GM12865 (cell line): ENCODE data around the gene TWF2.

Source experiments
- DNase-seq: peaks from one replicate; pipeline ENCODE4 v3.0.0; 2010; ENCODE audit warnings: low read depth
- H3K4me3 ChIP-seq: 2 replicates; pipeline ENCODE4 v1.5.1; 2011; ENCODE audit warnings: mild to moderate bottlenecking, low read depth, low read length, control low read depth
- TF ChIP-seq, protein P1 (sequence below): IDR thresholded peaks from 2 replicates; pipeline ENCODE4 v1.5.1; 2011; ENCODE audit warnings: low read length, control low read depth, low read depth, inconsistent platforms; ENCODE audit not compliant: insufficient read depth; ENCODE audit errors: missing control alignments

TWF2 gene

DNA sequence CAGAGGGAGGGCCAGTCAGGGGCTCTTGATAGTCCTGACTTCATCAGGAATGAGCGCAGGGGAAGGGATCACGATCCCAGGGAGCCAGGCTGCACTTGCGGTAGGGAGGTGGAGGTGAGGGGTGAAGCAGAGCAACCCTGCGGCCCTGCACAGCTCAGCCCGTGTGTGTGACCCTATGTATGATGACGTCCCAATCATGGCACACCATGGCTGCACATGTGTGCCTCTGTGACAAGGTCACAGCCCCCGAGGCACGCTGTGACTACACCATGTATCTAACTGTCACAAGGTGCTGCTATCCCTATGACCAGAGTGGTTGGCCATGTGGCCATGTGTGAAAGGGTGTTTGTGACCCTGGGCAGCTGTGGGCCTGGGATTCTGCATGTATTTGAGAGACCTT lies 54.3 kb downstream of the TWF2 start:
- TF ChIP-seq, protein P1, sequence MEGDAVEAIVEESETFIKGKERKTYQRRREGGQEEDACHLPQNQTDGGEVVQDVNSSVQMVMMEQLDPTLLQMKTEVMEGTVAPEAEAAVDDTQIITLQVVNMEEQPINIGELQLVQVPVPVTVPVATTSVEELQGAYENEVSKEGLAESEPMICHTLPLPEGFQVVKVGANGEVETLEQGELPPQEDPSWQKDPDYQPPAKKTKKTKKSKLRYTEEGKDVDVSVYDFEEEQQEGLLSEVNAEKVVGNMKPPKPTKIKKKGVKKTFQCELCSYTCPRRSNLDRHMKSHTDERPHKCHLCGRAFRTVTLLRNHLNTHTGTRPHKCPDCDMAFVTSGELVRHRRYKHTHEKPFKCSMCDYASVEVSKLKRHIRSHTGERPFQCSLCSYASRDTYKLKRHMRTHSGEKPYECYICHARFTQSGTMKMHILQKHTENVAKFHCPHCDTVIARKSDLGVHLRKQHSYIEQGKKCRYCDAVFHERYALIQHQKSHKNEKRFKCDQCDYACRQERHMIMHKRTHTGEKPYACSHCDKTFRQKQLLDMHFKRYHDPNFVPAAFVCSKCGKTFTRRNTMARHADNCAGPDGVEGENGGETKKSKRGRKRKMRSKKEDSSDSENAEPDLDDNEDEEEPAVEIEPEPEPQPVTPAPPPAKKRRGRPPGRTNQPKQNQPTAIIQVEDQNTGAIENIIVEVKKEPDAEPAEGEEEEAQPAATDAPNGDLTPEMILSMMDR: no peak
- DNase-seq: no peak
- H3K4me3 ChIP-seq: no peak overlapping the region

DNA sequence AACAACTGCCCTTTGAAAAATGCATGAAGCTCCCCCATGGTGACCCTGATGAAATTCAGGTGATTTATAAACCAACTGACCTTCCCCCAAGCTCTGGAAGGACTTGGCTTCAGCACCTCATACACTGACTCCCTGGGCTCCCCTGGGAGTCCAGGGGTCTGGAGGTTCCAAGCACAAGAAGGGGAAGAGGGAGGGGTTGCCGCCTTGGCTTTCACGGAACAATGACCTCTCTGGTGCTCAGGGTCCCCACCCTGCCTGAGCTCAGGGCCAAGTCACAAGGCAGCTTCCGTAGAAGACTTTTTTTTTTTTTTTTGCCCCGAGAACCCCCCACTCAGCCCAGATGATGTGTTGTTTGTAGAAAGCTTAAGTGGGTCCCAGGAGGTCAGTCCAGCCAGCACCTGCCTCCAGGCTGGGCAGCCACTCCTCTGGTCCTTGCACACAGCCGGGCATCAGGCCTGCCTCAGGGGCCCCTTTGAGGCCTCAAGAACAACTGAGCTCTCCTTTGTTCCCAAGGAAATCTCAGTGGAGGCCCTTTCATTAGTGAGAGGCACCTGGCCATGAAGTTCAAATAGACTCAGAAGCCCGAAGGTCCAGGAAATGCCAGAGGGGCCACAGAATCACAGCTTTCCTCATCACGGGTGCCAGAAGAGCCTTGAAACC lies 55.0 kb downstream of the TWF2 start:
- TF ChIP-seq, protein P1: no peak
- H3K4me3 ChIP-seq: no peak overlapping the region
- no peak for DNase-seq

DNA sequence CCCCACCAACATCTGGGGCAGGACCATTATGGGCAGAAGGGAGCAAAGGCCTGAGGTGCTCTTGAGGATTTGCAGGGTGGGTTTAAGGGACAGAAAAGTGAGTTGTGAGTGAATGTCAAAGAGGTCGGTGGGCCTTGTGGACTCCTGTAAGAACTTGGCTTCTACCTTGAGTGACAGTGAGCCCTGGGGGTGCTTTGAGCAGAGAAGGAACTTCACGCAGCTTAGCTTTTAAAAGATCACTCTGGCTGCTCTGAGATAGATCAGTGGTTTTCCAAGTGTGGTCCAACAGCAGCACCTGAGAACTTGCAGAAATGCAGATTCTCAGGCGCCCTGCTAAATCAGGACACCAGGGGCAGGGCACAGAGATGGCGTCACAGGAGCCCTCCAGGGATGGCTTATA lies 56.3 kb downstream of the TWF2 start:
- TF ChIP-seq, protein P1: no peak
- no peak for DNase-seq
- H3K4me3 ChIP-seq: no peak overlapping the region

DNA sequence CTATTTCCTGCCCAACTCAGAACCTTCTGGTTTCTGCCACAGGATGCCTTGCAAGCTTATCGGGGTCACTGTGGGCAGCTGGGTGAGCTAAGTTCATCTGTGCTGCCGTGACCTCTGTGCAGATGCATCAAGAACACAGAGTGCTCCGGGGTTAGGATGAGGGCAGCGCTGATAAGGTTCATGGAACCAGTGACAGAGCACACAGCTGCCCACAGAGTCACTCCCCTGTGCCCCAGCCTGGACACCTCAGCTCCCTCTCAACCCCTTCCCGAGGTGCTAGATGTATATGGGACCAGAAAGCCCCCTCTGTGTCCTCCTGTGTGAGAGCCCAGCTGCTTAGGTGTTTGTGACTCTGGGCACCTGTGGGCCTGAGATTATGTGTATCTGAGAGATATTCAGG lies 56.8 kb downstream of the TWF2 start:
- TF ChIP-seq, protein P1: no peak
- no peak overlapping the region for H3K4me3 ChIP-seq
- no peak for DNase-seq

DNA sequence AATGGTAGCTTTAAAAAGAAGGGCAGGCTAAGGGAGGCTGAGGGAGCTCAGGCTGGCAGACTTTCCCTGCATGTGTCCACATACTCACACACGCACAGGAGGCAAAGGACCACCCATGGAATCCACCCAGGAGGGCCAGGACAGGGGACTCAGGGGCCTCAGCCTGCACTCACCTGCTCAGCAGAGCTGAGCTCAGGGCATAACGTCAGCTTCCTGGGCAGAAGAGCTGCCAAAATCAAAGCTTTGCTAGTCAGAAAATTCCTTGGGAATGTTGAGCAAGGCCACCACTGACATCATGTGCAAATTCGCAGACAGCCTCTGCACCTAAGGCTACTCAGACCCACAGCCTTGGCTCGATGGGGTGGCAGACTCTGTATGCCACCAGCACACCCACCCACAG lies 57.4 kb downstream of the TWF2 start:
- H3K4me3 ChIP-seq: no peak overlapping the region
- DNase-seq: no peak
- TF ChIP-seq, protein P1: no peak
